HEK293 (cell line): ENCODE results near the gene SPTLC3.

ENCODE experiments used
- CTCF ChIA-PET: fragments of 350-600 bp; formaldehyde crosslinking; extraction: SDS; loops from one replicate; lab custom pipeline; 2021; ENCODE audit warnings: antibody characterized with exemption; lab: Yijun Ruan, JAX
- POLR2A ChIA-PET: fragments of 300-600 bp; formaldehyde crosslinking; extraction: SDS; loops from one replicate; lab custom pipeline; 2020; ENCODE audit warnings: antibody characterized with exemption, inconsistent platforms; lab: Yijun Ruan, JAX
- H3K27ac ChIP-seq: fragments of 200-500 bp; sonication (Bioruptor generic); 2 replicates; pipeline ENCODE4 v1.5.1; 2014; ENCODE audit warnings: low read depth, low read length, control low read depth, inconsistent platforms; ENCODE audit errors: extremely low read depth
- H3K36me3 ChIP-seq, 2 experiments: fragments of 200-500 bp in 1 of 2; sonication (Bioruptor generic) in 1 of 2; 1 replicate in 1 of 2; 2 replicates in 1 of 2; pipeline ENCODE4 v1.5.1; 2014 to 2017; ENCODE audit warnings: inconsistent platforms in 2 of 2, low read length in 2 of 2; ENCODE audit not compliant: control insufficient read depth in 2 of 2, insufficient read depth in 1 of 2
- H3K4me1 ChIP-seq: fragments of 200-500 bp; sonication (Bioruptor generic); 2 replicates; pipeline ENCODE4 v1.5.1; 2014; ENCODE audit warnings: mild to moderate bottlenecking, low read length, inconsistent platforms; ENCODE audit not compliant: control insufficient read depth, insufficient read depth
- H3K4me3 ChIP-seq: 2 replicates; pipeline ENCODE4 v1.5.1; 2011; ENCODE audit warnings: low read depth, mild to moderate bottlenecking, control low read depth, low read length, moderate library complexity
- H3K9me3 ChIP-seq: fragments of 200-500 bp; sonication (Bioruptor generic); 2 replicates; pipeline ENCODE4 v1.5.1; 2014; ENCODE audit warnings: low read depth, low read length, inconsistent platforms; ENCODE audit not compliant: control insufficient read depth, insufficient read depth
- EGR2 ChIP-seq: fragments of 450-650 bp; formaldehyde crosslinking; IDR thresholded peaks from 2 replicates; pipeline ENCODE4 v1.5.1; 2016; ENCODE audit warnings: low read depth, missing biosample characterization, missing genetic modification characterization
- FEZF1 ChIP-seq: fragments of 450-650 bp; formaldehyde crosslinking; IDR thresholded peaks from 2 replicates; pipeline ENCODE4 v1.5.1; 2016; ENCODE audit warnings: missing biosample characterization, missing genetic modification characterization
- IKZF3 ChIP-seq: fragments of 450-650 bp; IDR thresholded peaks from 2 replicates; pipeline ENCODE4 v1.5.0; 2018; ENCODE audit warnings: missing biosample characterization, mild to moderate bottlenecking, missing genetic modification characterization, moderate library complexity
- KLF16 ChIP-seq: fragments of 450-650 bp; formaldehyde crosslinking; IDR thresholded peaks from 2 replicates; pipeline ENCODE4 v1.5.1; 2017; ENCODE audit warnings: missing biosample characterization, missing genetic modification characterization
- MYNN ChIP-seq: fragments of 450-650 bp; formaldehyde crosslinking; IDR thresholded peaks from 2 replicates; pipeline ENCODE4 v1.5.1; 2016; ENCODE audit warnings: missing biosample characterization, missing genetic modification characterization, borderline replicate concordance
- MZF1 ChIP-seq: fragments of 450-650 bp; formaldehyde crosslinking; IDR thresholded peaks from 2 replicates; pipeline ENCODE4 v1.5.1; 2017; ENCODE audit warnings: missing biosample characterization, missing genetic modification characterization, borderline replicate concordance
- SP2 ChIP-seq: fragments of 450-650 bp; formaldehyde crosslinking; IDR thresholded peaks from 2 replicates; pipeline ENCODE4 v1.5.1; 2016; ENCODE audit warnings: missing biosample characterization, missing genetic modification characterization
- YY1 ChIP-seq: fragments of 450-650 bp; formaldehyde crosslinking; IDR thresholded peaks from 2 replicates; pipeline ENCODE4 v1.5.1; 2018; ENCODE audit warnings: missing biosample characterization, missing genetic modification characterization
- ZNF140 ChIP-seq: fragments of 450-650 bp; formaldehyde crosslinking; IDR thresholded peaks from 2 replicates; pipeline ENCODE4 v1.5.1; 2016; ENCODE audit warnings: missing biosample characterization, missing genetic modification characterization
- ZNF148 ChIP-seq: fragments of 450-650 bp; formaldehyde crosslinking; IDR thresholded peaks from 2 replicates; pipeline ENCODE4 v1.5.0; 2017; ENCODE audit warnings: missing biosample characterization, missing genetic modification characterization, borderline replicate concordance
- ZNF155 ChIP-seq: fragments of 450-650 bp; formaldehyde crosslinking; IDR thresholded peaks from 2 replicates; pipeline ENCODE4 v1.5.1; 2016; ENCODE audit warnings: missing biosample characterization, missing genetic modification characterization
- ZNF175 ChIP-seq: fragments of 450-650 bp; formaldehyde crosslinking; IDR thresholded peaks from 2 replicates; pipeline ENCODE4 v1.5.1; 2016; ENCODE audit warnings: missing biosample characterization, missing genetic modification characterization
- ZNF202 ChIP-seq: fragments of 450-650 bp; formaldehyde crosslinking; IDR thresholded peaks from 2 replicates; pipeline ENCODE4 v1.5.1; 2016; ENCODE audit warnings: missing biosample characterization, missing genetic modification characterization, borderline replicate concordance
- ZNF280C ChIP-seq: fragments of 450-650 bp; formaldehyde crosslinking; IDR thresholded peaks from 2 replicates; pipeline ENCODE4 v1.5.1; 2016; ENCODE audit warnings: missing biosample characterization, missing genetic modification characterization
- ZNF335 ChIP-seq: fragments of 450-650 bp; formaldehyde crosslinking; conservative IDR thresholded peaks from 2 replicates; pipeline ENCODE4 v1.5.1; 2016; ENCODE audit warnings: missing biosample characterization, missing genetic modification characterization
- ZNF394 ChIP-seq: fragments of 450-650 bp; formaldehyde crosslinking; IDR thresholded peaks from 2 replicates; pipeline ENCODE4 v1.5.1; 2016; ENCODE audit warnings: missing biosample characterization, missing genetic modification characterization, mild to moderate bottlenecking, moderate library complexity, borderline replicate concordance
- ZNF404 ChIP-seq: fragments of 450-650 bp; formaldehyde crosslinking; IDR thresholded peaks from 2 replicates; pipeline ENCODE4 v1.5.1; 2017; ENCODE audit warnings: missing biosample characterization, missing genetic modification characterization
- ZNF449 ChIP-seq: fragments of 450-650 bp; formaldehyde crosslinking; IDR thresholded peaks from 2 replicates; pipeline ENCODE4 v1.5.1; 2017; ENCODE audit warnings: missing biosample characterization, mild to moderate bottlenecking, missing genetic modification characterization, moderate library complexity
- ZNF473 ChIP-seq: fragments of 450-650 bp; formaldehyde crosslinking; IDR thresholded peaks from 2 replicates; pipeline ENCODE4 v1.5.1; 2017; ENCODE audit warnings: missing biosample characterization, missing genetic modification characterization
- ZNF555 ChIP-seq: fragments of 450-650 bp; formaldehyde crosslinking; conservative IDR thresholded peaks from 2 replicates; pipeline ENCODE4 v1.5.1; 2017; ENCODE audit warnings: missing biosample characterization, mild to moderate bottlenecking, missing genetic modification characterization, inconsistent platforms
- ZNF571 ChIP-seq: fragments of 450-650 bp; formaldehyde crosslinking; IDR thresholded peaks from 2 replicates; pipeline ENCODE4 v1.5.0; 2017; ENCODE audit warnings: missing biosample characterization, missing genetic modification characterization
- ZNF626 ChIP-seq: fragments of 450-650 bp; sonication (Bioruptor Pico); formaldehyde crosslinking; IDR thresholded peaks from 2 replicates; pipeline ENCODE4 v1.5.1; 2018; ENCODE audit warnings: missing biosample characterization, missing genetic modification characterization, inconsistent platforms
- ZNF629 ChIP-seq: fragments of 450-650 bp; formaldehyde crosslinking; IDR thresholded peaks from 2 replicates; pipeline ENCODE4 v1.5.1; 2017; ENCODE audit warnings: missing biosample characterization, missing genetic modification characterization
- ZNF654 ChIP-seq: fragments of 450-650 bp; formaldehyde crosslinking; IDR thresholded peaks from 2 replicates; pipeline ENCODE4 v1.5.1; 2016; ENCODE audit warnings: low read depth, missing biosample characterization, missing genetic modification characterization
- ZNF776 ChIP-seq: fragments of 450-650 bp; formaldehyde crosslinking; IDR thresholded peaks from 2 replicates; pipeline ENCODE4 v1.5.0; 2017; ENCODE audit warnings: missing biosample characterization, missing genetic modification characterization, borderline replicate concordance
- TF ChIP-seq, protein P1 (sequence below): fragments of 450-650 bp; formaldehyde crosslinking; optimal IDR thresholded peaks from 2 replicates; pipeline ENCODE3; 2016; ENCODE audit warnings: missing biosample characterization, mild to moderate bottlenecking, missing genetic modification characterization
- TF ChIP-seq, protein P2 (sequence below): fragments of 450-650 bp; formaldehyde crosslinking; IDR thresholded peaks from 2 replicates; pipeline ENCODE4 v1.5.1; 2017; ENCODE audit warnings: missing biosample characterization, missing genetic modification characterization

SPTLC3 gene

GRCh38 chr20:12998046-12998445, 10.7 kb upstream of the SPTLC3 start:
- no peaks in the 10 kb centered on the region for H3K4me1 ChIP-seq
- no peak overlapping the region for H3K27ac ChIP-seq
- TF ChIP-seq FEZF1 (tag by site-specific recombination), result no peak
- TF ChIP-seq SP2, result no peak
- TF ChIP-seq ZNF629 (tag by site-specific recombination), result no peak
- no peak for TF ChIP-seq ZNF140 (tag by site-specific recombination)
- no peak for TF ChIP-seq ZNF404 (tag by site-specific recombination)
- TF ChIP-seq ZNF571 (tag by site-specific recombination), result no peak
- no peak for TF ChIP-seq YY1 (tag by site-specific recombination)
- TF ChIP-seq IKZF3 (tag by site-specific recombination), result no peak
- TF ChIP-seq KLF16, result no peak
- TF ChIP-seq MZF1 (tag by site-specific recombination), result no peak
- no peak for TF ChIP-seq ZNF394 (tag by site-specific recombination)
- TF ChIP-seq ZNF175 (tag by site-specific recombination), result no peak
- ChIA-PET CTCF (no interaction called here), POLR2A (no interaction called here)
- H3K36me3 ChIP-seq, result no peaks in the 10 kb centered on the region
- H3K4me3 ChIP-seq, result no peak overlapping the region
- no peaks in the 10 kb centered on the region for H3K9me3 ChIP-seq

DNA sequence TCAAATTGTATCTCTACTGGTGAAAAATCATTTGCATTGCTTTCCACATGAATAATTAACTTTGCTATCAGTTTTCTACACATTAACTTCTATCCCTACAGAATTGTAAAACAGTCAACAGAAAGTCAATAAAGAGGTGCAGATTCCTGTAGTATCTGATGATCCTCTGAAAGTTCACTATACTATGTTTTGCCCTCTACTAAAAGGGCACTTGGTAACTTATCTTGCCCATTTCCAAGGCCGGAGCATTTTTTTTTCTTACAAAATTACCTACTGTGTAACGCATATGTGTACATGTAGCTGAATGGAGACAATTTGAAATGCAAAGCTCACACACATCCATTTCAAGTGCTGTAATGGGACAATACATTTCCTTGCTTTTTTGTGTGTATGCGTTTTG, 9.6 kb upstream of the SPTLC3 start:
- CTCF ChIA-PET, result no interaction called here
- H3K27ac ChIP-seq, result no peak overlapping the region
- no peaks in the 10 kb centered on the region for H3K4me1 ChIP-seq
- no peaks in the 10 kb centered on the region for H3K36me3 ChIP-seq
- no peak overlapping the region for H3K4me3 ChIP-seq
- H3K9me3 ChIP-seq, result no peaks in the 10 kb centered on the region
- TF ChIP-seq, protein P1, sequence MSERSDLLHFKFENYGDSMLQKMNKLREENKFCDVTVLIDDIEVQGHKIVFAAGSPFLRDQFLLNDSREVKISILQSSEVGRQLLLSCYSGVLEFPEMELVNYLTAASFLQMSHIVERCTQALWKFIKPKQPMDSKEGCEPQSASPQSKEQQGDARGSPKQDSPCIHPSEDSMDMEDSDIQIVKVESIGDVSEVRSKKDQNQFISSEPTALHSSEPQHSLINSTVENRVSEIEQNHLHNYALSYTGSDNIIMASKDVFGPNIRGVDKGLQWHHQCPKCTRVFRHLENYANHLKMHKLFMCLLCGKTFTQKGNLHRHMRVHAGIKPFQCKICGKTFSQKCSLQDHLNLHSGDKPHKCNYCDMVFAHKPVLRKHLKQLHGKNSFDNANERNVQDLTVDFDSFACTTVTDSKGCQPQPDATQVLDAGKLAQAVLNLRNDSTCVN (tag by site-specific recombination), result no peak
- TF ChIP-seq ZNF776 (tag by site-specific recombination), result no peak
- TF ChIP-seq ZNF626 (tag by site-specific recombination), result no peak
- no peak for TF ChIP-seq ZNF654 (tag by site-specific recombination)
- no peak for TF ChIP-seq MYNN (tag by site-specific recombination)
- TF ChIP-seq MZF1 (tag by site-specific recombination), result no peak
- no peak for TF ChIP-seq ZNF140 (tag by site-specific recombination)
- no peak for TF ChIP-seq ZNF449 (tag by site-specific recombination)
- TF ChIP-seq ZNF335 (tag by site-specific recombination), result no peak
- no peak for TF ChIP-seq EGR2
- no peak for TF ChIP-seq ZNF280C
- TF ChIP-seq, protein P2, sequence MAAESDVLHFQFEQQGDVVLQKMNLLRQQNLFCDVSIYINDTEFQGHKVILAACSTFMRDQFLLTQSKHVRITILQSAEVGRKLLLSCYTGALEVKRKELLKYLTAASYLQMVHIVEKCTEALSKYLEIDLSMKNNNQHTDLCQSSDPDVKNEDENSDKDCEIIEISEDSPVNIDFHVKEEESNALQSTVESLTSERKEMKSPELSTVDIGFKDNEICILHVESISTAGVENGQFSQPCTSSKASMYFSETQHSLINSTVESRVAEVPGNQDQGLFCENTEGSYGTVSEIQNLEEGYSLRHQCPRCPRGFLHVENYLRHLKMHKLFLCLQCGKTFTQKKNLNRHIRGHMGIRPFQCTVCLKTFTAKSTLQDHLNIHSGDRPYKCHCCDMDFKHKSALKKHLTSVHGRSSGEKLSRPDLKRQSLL (tag by site-specific recombination), result no peak
- no peak for TF ChIP-seq ZNF148
- TF ChIP-seq ZNF555 (tag by site-specific recombination), result no peak
- no peak for TF ChIP-seq ZNF155 (tag by site-specific recombination)
- no peak for TF ChIP-seq ZNF473 (tag by site-specific recombination)
- TF ChIP-seq ZNF202 (tag by site-specific recombination), result no peak
- POLR2A ChIA-PET, result no interaction called here
